Measurements from ENCODE around the gene UMODL1.
A peak's percentile ranks its signal among the peaks of the same experiment; 100 is the strongest.

Gene UMODL1

GRCh38 chr21:42155045-42155855 lies 84.1 kb downstream of the UMODL1 start:
- no peak for DNase-seq

GRCh38 chr21:42156690-42157605 lies 85.8 kb downstream of the UMODL1 start:
- no peak for DNase-seq

GRCh38 chr21:42157606-42158310 lies 86.6 kb downstream of the UMODL1 start:
- DNase-seq: no peak

- no peak for DNase-seq
Measured at GRCh38 chr21:42158846-42159245, 87.7 kb downstream of the UMODL1 start.

GRCh38 chr21:42159560-42160110 lies 88.5 kb downstream of the UMODL1 start:
- DNase-seq: no peak

GRCh38 chr21:42160111-42160721 lies 89.1 kb downstream of the UMODL1 start:
- DNase-seq: no peak

- no peak for DNase-seq
Measured at GRCh38 chr21:42160765-42161164, 89.6 kb downstream of the UMODL1 start.

- DNase-seq: no peak
Measured at GRCh38 chr21:42161401-42161955, 90.4 kb downstream of the UMODL1 start.

GRCh38 chr21:42161956-42162681 lies 91.0 kb downstream of the UMODL1 start:
- DNase-seq: no peak

GRCh38 chr21:42162831-42163510 lies 91.9 kb downstream of the UMODL1 start:
- no peak for DNase-seq

GRCh38 chr21:42163511-42163863 lies 92.4 kb downstream of the UMODL1 start:
- DNase-seq: no peak

GRCh38 chr21:42164064-42164789 lies 93.1 kb downstream of the UMODL1 start:
- DNase-seq: peak; percentile 10

GRCh38 chr21:42164818-42165217 lies 93.7 kb downstream of the UMODL1 start:
- DNase-seq: no peak

GRCh38 chr21:42165901-42166300 lies 94.8 kb downstream of the UMODL1 start:
- no peak for DNase-seq

- no peak for DNase-seq
Measured at GRCh38 chr21:42169758-42170157, 98.6 kb downstream of the UMODL1 start.

- no peak for DNase-seq
Measured at GRCh38 chr21:42171091-42172053, 100.3 kb downstream of the UMODL1 start.

- no peak for DNase-seq
Measured at GRCh38 chr21:42172596-42173483, 101.7 kb downstream of the UMODL1 start.

- no peak for DNase-seq
Measured at GRCh38 chr21:42174173-42174572, 103.1 kb downstream of the UMODL1 start.
